Measurements from ENCODE around the gene PACSIN2. TPM values are rescaled to one million over a fixed set of nuclear protein-coding genes. Genes with fewer than 3 reads are reported as not detected.
"Not testable (repeated sequence)": the region's sequence is repeated elsewhere in the genome, so short reads cannot be mapped to it uniquely, and the experiment has no call there.

PACSIN2 gene
- polyA plus RNA-seq, 4 donors = 37.4 to 68.4 (median 63.4) TPM

GRCh38 chr22:43013355-43014315, 1.3 kb downstream of the PACSIN2 start:
- DNase-seq (ENCODE audit: low read depth in 4 of 4, low spot score in 3 of 4) = no peak

GRCh38 chr22:43012390-43012789, 2.6 kb downstream of the PACSIN2 start:
- no peak for DNase-seq (ENCODE audit: low read depth in 4 of 4, low spot score in 3 of 4)

GRCh38 chr22:43011079-43011478, 3.9 kb downstream of the PACSIN2 start:
- DNase-seq (ENCODE audit: low read depth in 4 of 4, low spot score in 3 of 4) = no peak

GRCh38 chr22:43009444-43009843, 5.5 kb downstream of the PACSIN2 start:
- DNase-seq (ENCODE audit: low read depth in 4 of 4, low spot score in 3 of 4) = no peak

- no peak for DNase-seq (ENCODE audit: low read depth in 4 of 4, low spot score in 3 of 4)
Measured at GRCh38 chr22:43008921-43009320, 6.0 kb downstream of the PACSIN2 start.

- no peak for DNase-seq (ENCODE audit: low read depth in 4 of 4, low spot score in 3 of 4)
Measured at GRCh38 chr22:43008509-43008908, 6.4 kb downstream of the PACSIN2 start.

GRCh38 chr22:43007519-43008102, 7.3 kb downstream of the PACSIN2 start:
- no peak for DNase-seq (ENCODE audit: low read depth in 4 of 4, low spot score in 3 of 4)

GRCh38 chr22:43006753-43007152, 8.2 kb downstream of the PACSIN2 start:
- DNase-seq (ENCODE audit: low read depth in 4 of 4, low spot score in 3 of 4) = no peak

GRCh38 chr22:43006016-43006505, 8.9 kb downstream of the PACSIN2 start:
- DNase-seq (ENCODE audit: low read depth in 4 of 4, low spot score in 3 of 4) = no peak

- DNase-seq (ENCODE audit: low read depth in 4 of 4, low spot score in 3 of 4) = no peak
Measured at GRCh38 chr22:43005106-43005505, 9.8 kb downstream of the PACSIN2 start.

- no peak for DNase-seq (ENCODE audit: low read depth in 4 of 4, low spot score in 3 of 4)
Measured at GRCh38 chr22:43004362-43005035, 10.4 kb downstream of the PACSIN2 start.

- no peak for DNase-seq (ENCODE audit: low read depth in 4 of 4, low spot score in 3 of 4)
Measured at GRCh38 chr22:43002202-43002586, 12.8 kb downstream of the PACSIN2 start.

- no peak for DNase-seq (ENCODE audit: low read depth in 4 of 4, low spot score in 3 of 4)
Measured at GRCh38 chr22:43001271-43002201, 13.4 kb downstream of the PACSIN2 start.

GRCh38 chr22:43000441-43001175, 14.3 kb downstream of the PACSIN2 start:
- no peak for DNase-seq (ENCODE audit: low read depth in 4 of 4, low spot score in 3 of 4)

- no peak for DNase-seq (ENCODE audit: low read depth in 4 of 4, low spot score in 3 of 4)
Measured at GRCh38 chr22:42997582-42998090, 17.3 kb downstream of the PACSIN2 start.

GRCh38 chr22:42996646-42997365, 18.1 kb downstream of the PACSIN2 start:
- DNase-seq (ENCODE audit: low read depth in 4 of 4, low spot score in 3 of 4) = no peak

- DNase-seq (ENCODE audit: low read depth in 4 of 4, low spot score in 3 of 4) = not testable (repeated sequence)
Measured at GRCh38 chr22:42995654-42996053, 19.3 kb downstream of the PACSIN2 start.

GRCh38 chr22:42994917-42995562, 19.9 kb downstream of the PACSIN2 start:
- no peak for DNase-seq (ENCODE audit: low read depth in 4 of 4, low spot score in 3 of 4)

Measured in left renal pelvis (tissue), 4 donors.